Skeletal muscle tissue (tissue), 4 donors: ENCODE results near the gene DHRS2. TPM values are rescaled to one million over a fixed set of nuclear protein-coding genes. Genes with fewer than 3 reads are reported as not detected.

ENCODE experiments used
- H3K27ac ChIP-seq: one replicate; pipeline ENCODE4 v1.7.0; 2013; ENCODE audit warnings: mild to moderate bottlenecking, low read depth, low read length, inconsistent platforms
- H3K27me3 ChIP-seq, 3 donors: one replicate each; pipeline ENCODE4 v1.7.0; 2013; ENCODE audit warnings: low read length in 3 of 3; ENCODE audit not compliant: control insufficient read depth in 3 of 3, insufficient read depth in 3 of 3
- H3K36me3 ChIP-seq, 3 donors: one replicate each; pipeline ENCODE4 v1.7.0; 2013; ENCODE audit warnings: low read length in 3 of 3; ENCODE audit not compliant: control insufficient read depth in 3 of 3, insufficient read depth in 3 of 3
- H3K4me1 ChIP-seq, 3 donors: one replicate each; pipeline ENCODE4 v1.7.0; 2013; ENCODE audit warnings: low read length in 3 of 3, mild to moderate bottlenecking in 3 of 3; ENCODE audit not compliant: control insufficient read depth in 3 of 3, insufficient read depth in 3 of 3
- H3K4me3 ChIP-seq, 3 donors: one replicate each; pipeline ENCODE4 v1.7.0; 2013; ENCODE audit warnings: low read length in 3 of 3
- H3K9ac ChIP-seq, 3 donors: one replicate each; pipeline ENCODE4 v1.7.0; 2013; ENCODE audit warnings: low read length in 3 of 3, mild to moderate bottlenecking in 3 of 3, moderate library complexity in 2 of 3, low read depth in 1 of 3
- H3K9me3 ChIP-seq, 3 donors: one replicate each; pipeline ENCODE4 v1.7.0; 2013; ENCODE audit warnings: low read length in 3 of 3; ENCODE audit not compliant: control insufficient read depth in 3 of 3
- total RNA-seq: library from RNA; depleted of rRNA; stranded (reverse); fragments of >200 nt; gene quantifications from one replicate; pipeline ENCODE4 v1.2.3, GENCODE V29; 2014
- donor health status: Osteomylitis.

Gene DHRS2
- total RNA-seq, 1 donor from 2014 or later = not detected

DNA sequence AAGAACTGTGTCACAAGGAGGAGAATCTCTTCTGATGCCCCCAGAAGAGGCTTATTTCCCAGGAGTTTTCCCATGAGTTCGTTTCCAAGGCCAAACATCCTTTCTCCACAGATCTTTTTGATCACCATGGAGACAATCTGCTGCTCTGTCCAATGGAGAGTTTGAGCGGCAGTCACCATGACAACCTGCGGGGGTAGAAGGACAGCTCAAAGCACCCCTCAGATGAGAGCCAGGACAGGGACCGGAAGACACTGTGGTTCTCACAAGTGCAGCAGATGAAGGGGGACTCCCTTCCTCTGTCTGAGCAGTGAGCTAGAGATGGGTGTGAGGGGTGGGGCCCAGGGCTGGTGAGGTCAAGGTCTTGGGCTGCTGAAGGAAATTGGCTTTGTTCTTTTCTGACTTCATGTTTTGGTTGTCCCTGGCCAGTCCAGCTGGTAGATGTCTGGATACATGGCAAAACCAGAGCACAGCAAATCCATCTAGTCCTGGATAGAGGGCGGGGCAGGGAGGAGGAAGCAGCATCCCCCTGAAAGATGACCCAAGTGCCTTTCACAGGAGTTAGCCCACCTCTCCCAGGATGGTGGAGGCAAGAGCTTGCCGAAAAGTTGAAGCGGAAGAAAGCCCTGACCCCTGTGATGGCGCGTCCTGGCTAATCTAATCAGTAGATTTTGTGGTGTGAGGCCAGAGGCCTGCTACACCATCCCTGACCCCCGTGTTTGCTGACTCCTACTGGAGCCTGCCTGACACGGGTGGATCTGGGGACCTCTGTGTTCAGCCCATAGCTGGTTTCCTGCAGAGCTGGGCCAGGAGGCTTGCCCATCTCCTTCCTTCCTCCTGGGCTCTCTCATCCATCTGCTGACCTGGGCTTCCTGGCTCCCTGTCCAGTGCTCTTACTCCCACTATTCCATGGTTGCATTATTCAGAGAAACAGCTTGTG lies 24.4 kb downstream of the DHRS2 start:
- H3K27me3 ChIP-seq = peaks cover 4 to 13% (median 11%) of the 10 kb centered on the region in 3 donors
- H3K4me3 ChIP-seq = no peak overlapping the region
- H3K4me1 ChIP-seq = no peaks in the 10 kb centered on the region
- H3K27ac ChIP-seq = no peak overlapping the region
- H3K9ac ChIP-seq = no peak overlapping the region
- H3K36me3 ChIP-seq = no peaks in the 10 kb centered on the region
- no peaks in the 10 kb centered on the region for H3K9me3 ChIP-seq

DNA sequence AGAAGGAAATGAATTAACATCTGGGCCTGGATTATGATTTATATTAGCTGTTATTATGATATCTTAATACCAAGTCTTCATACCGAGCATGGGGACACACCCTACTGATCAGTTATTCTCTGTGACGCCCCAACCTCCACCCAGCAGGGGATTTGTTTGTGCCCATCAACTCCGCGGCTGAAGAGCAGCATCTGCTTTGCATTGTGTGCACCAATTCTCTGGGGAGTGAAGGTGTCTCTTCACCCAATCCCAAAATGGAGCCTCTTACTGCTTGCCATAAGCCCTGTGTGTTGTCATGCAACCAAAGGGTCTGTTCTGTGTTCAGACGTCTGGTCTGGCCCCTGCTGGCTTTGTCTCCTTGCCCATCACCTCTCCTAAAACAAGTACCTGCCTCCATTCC lies 25.4 kb downstream of the DHRS2 start:
- Histone ChIP-seq H3K9me3 (no peaks in the 10 kb centered on the region), H3K36me3 (no peaks in the 10 kb centered on the region), H3K27me3 (peaks cover 4 to 13% (median 11%) of the 10 kb centered on the region in 3 donors)

DNA sequence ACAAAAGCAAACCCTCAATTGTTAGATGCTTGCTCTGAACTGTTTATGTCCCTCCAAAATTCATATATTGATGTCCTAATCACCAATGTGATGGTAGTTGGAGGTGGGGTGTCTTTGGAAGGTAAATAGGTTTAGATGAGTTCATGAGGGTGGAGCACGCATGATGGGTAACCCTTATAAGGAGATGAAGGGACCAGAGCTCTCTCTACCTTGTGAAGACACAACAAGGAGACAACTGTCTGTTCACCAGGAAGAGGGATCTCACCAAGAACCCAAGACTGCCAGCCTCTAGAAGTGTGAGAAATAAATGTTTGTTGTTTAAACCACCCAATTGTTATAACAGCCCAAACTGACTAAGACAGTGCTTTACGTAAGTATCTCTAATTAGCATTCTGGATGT lies 27.0 kb downstream of the DHRS2 start:
- Histone ChIP-seq H3K27ac (no peak overlapping the region), H3K9me3 (no peaks in the 10 kb centered on the region), H3K9ac (no peak overlapping the region), H3K4me3 (no peak overlapping the region), H3K27me3 (peaks cover 4 to 11% (median 9%) of the 10 kb centered on the region in 3 donors), H3K4me1 (no peaks in the 10 kb centered on the region), H3K36me3 (no peaks in the 10 kb centered on the region)

More for the DNA sequence above, 25.4 kb downstream of the DHRS2 start:
- Histone ChIP-seq H3K4me1 (no peaks in the 10 kb centered on the region), H3K9ac (no peak overlapping the region), H3K27ac (no peak overlapping the region), H3K4me3 (no peak overlapping the region)

DNA sequence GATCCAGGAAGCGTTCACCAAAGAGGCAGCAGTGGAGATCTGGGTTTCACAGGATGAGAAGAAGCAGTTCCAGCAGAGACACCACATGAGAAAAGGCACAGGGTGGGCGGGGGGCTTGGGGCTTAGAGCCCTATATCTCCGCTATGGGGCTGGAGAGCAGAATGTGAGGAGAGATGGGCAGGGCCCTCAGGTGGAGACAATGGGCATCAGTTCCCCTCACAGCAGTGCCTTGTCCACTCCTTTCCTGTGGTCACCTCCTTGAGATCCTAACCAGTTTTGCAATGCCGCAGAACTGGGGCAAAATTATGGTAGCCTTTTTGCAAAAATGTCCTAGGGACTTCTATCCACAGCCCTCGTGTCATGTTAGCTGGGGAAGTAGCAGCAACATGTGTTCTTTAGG lies 27.5 kb downstream of the DHRS2 start:
- Histone ChIP-seq H3K27me3 (peaks cover under 1 to 7% (median 5%) of the 10 kb centered on the region in 3 donors), H3K9ac (no peak overlapping the region), H3K36me3 (no peaks in the 10 kb centered on the region), H3K4me3 (no peak overlapping the region), H3K4me1 (no peaks in the 10 kb centered on the region), H3K27ac (no peak overlapping the region), H3K9me3 (no peaks in the 10 kb centered on the region)

DNA sequence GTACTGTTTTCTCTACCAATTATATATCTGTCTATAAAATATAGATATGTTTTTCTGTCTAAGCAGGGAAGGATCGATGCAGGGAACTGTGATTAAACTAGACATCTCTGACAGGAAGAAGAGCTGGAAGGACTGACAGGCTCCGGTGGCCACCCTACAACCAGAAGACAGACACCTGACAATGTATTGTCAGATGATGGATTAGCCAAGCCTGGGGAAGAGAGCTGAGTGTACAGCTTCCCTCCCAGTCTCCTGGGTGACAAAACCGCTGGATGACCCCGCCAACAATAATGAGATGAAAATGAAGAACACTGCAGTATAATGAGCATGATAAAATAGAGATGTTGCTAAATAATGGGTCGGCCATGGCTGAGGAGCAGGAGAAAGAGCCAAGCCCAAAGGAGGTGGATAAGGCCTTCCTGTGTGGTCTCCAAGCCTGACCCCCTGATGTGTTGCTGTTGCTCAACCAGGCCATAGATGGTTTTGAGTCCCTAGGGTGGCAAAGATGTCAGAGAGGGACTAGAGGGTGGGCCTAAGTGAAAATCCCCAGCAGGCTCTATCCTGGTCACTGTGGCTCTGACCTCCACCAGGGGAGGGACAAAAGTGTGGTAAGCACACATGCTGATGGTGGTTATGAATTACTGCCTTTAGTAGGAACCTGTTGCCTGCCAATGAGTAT lies 28.2 kb downstream of the DHRS2 start:
- Histone ChIP-seq H3K36me3 (no peaks in the 10 kb centered on the region), H3K9ac (no peak overlapping the region), H3K27ac (no peak overlapping the region), H3K4me1 (no peaks in the 10 kb centered on the region), H3K9me3 (no peaks in the 10 kb centered on the region), H3K4me3 (no peak overlapping the region), H3K27me3 (peaks cover 0 to 7% (median 4%) of the 10 kb centered on the region in 3 donors)

DNA sequence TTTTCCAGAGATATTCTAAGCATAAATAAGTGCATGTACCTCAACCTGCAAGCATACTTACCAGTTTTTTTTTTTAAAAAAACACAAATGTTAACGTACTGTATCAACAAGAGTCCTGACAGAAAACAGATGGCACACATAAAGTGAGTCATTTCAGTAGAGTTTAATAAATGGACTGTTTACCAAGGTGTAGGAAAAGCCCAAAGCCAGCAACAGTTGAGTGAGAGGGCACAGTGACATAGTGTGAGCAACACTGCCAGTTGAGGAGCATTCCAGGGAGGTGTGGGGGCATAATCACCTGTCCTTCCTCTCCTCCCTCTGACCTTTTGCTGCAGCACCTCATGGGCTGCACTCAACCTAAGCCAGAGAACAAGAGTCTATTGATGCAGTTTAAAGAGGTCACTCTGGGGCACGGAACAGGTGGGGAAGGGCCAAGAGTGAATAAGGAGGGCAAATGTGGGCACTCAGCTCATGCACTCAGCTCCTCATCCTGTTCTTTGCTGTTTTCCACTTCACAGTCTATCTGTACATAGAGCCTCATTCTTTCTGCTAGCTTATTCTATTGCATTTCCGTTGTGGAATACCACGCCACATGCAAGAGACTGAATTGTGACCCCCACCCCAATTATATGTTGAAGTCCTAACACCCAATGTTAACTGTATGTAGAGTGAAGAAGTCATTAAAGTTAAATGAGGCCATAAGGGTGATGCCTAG lies 29.3 kb downstream of the DHRS2 start:
- Histone ChIP-seq H3K4me3 (no peak overlapping the region), H3K9me3 (no peaks in the 10 kb centered on the region), H3K27ac (no peak overlapping the region), H3K9ac (no peak overlapping the region), H3K4me1 (no peaks in the 10 kb centered on the region), H3K27me3 (peaks cover 0 to 7% (median 0%) of the 10 kb centered on the region in 3 donors), H3K36me3 (no peaks in the 10 kb centered on the region)

DNA sequence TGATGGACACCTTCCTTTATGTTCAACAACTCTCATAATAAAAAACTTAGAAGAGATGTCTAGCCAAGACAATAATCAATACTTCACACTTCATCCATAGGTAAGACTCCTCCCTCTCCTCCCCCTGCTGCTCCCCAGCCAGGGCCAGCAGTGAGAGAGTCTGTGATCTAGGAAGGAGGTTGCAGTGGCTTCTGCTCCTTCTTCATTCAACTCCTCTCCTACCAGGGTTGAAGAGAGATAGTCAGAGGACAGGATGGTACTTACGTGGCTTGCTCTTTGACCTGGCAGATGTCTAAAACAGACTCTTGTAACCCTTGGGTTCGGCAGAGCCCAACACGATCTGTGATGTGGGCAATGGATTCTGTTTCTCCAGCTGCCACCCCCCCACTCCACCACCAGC lies 31.0 kb downstream of the DHRS2 start:
- no peaks in the 10 kb centered on the region for H3K36me3 ChIP-seq

DNA sequence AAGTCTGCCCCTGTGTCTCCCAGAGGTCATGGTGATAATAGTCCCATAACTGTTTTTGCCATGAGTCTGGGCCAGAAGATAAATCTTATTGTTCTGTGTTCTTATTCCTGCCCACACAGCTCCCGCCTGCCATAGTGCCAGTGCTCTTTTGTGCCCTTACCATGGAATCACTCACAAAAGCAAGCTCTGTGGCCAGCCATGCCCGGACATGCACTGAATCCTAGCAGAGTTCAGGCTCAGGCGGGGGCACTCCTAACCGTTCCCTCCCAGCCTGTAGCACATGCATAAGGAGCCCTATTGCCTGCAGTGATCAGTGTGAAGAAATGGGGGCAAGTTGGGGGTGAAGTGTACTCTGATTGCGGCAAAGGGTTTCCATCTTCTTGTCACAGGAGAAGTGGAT lies 33.3 kb downstream of the DHRS2 start:
- H3K9me3 ChIP-seq = no peaks in the 10 kb centered on the region
- H3K9ac ChIP-seq = no peak overlapping the region
- H3K27me3 ChIP-seq = no peaks in the 10 kb centered on the region
- no peaks in the 10 kb centered on the region for H3K4me1 ChIP-seq
- no peak overlapping the region for H3K4me3 ChIP-seq
- H3K36me3 ChIP-seq = no peaks in the 10 kb centered on the region
- H3K27ac ChIP-seq = no peak overlapping the region

More for the DNA sequence above, 31.0 kb downstream of the DHRS2 start:
- H3K27ac ChIP-seq = no peak overlapping the region
- H3K4me1 ChIP-seq = no peaks in the 10 kb centered on the region
- no peaks in the 10 kb centered on the region for H3K27me3 ChIP-seq
- H3K4me3 ChIP-seq = no peak overlapping the region
- no peaks in the 10 kb centered on the region for H3K9me3 ChIP-seq
- no peak overlapping the region for H3K9ac ChIP-seq

DNA sequence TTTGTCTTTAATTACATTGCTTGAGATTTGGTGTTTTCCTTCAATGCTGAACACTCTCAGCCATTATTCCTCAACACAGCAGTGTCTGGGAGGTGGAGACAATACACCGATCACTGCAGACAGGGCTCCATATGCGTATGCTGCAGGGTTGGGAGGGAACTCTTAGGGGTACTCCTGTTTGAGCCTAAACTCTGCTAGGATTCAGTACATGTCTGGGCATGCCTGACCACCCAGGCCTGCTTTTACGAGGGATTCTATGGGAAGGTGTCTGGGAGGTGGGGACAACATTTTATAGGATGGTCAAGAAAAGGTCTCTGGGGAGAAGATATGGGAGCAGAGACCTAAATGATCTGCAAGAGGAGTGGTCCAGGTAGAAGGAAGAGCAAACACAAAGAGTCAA lies 34.3 kb downstream of the DHRS2 start:
- no peaks in the 10 kb centered on the region for H3K27me3 ChIP-seq
- H3K27ac ChIP-seq = no peak overlapping the region
- H3K9me3 ChIP-seq = no peaks in the 10 kb centered on the region
- no peaks in the 10 kb centered on the region for H3K36me3 ChIP-seq
- H3K9ac ChIP-seq = no peak overlapping the region
- no peak overlapping the region for H3K4me3 ChIP-seq
- H3K4me1 ChIP-seq = no peaks in the 10 kb centered on the region
